PC-3 (cell line): ENCODE results near the gene GNL3. TPM values are rescaled to one million over a fixed set of nuclear protein-coding genes. Genes with fewer than 3 reads are reported as not detected.

Source experiments
- ATAC-seq: fragments of 200-7000 bp; cut with Tn5 transposase; 2 replicates; pipeline ENCODE4 v1.9.1; 2020; ENCODE audit warnings: mild to moderate bottlenecking, moderate library complexity
- BruUV-seq: library from RNA; stranded (reverse); fragments of 400-500 nt; replicated peaks from 2 replicates; lab custom pipeline; 2021; lab: Mats Ljungman, UMichigan
- CTCF ChIA-PET: fragments of 300-600 bp; sonication (Branson Sonifier 250); formaldehyde crosslinking; loops from one replicate; lab custom pipeline; 2022; ENCODE audit warnings: antibody characterized with exemption; lab: Charles Lee
- POLR2A ChIA-PET: fragments of 300-600 bp; sonication (Branson Sonifier 250); formaldehyde crosslinking; loops from one replicate; lab custom pipeline; 2022; ENCODE audit warnings: antibody characterized with exemption; ENCODE audit not compliant: unreplicated experiment; lab: Charles Lee
- DNase-seq: peaks from one replicate; pipeline ENCODE4 v3.0.0-alpha.2; 2015
- H2AFZ ChIP-seq: fragments of 300-600 bp; sonication (generic); 2 replicates; pipeline ENCODE4 v1.6.0; 2016; ENCODE audit warnings: antibody characterized with exemption, low read length
- H3F3A ChIP-seq: fragments of 300-600 bp; sonication (generic); one replicate; pipeline ENCODE4 v1.6.0; 2017; ENCODE audit warnings: antibody characterized with exemption, low read length, control low read depth, mild to moderate bottlenecking; ENCODE audit not compliant: unreplicated experiment
- H3K27ac ChIP-seq: fragments of 300-600 bp; sonication (generic); 2 replicates; pipeline ENCODE4 v1.5.1; 2016; ENCODE audit warnings: mild to moderate bottlenecking, low read length
- H3K27me3 ChIP-seq: fragments of 300-600 bp; sonication (generic); 2 replicates; pipeline ENCODE4 v1.6.1; 2016; ENCODE audit warnings: low read length, mixed read lengths
- H3K36me3 ChIP-seq: fragments of 300-600 bp; sonication (generic); 2 replicates; pipeline ENCODE4 v1.6.1; 2016; ENCODE audit warnings: low read depth, mixed run types, low read length, mixed read lengths
- H3K4me1 ChIP-seq: fragments of 300-600 bp; sonication (generic); 2 replicates; pipeline ENCODE4 v1.5.1; 2016; ENCODE audit warnings: low read length; ENCODE audit not compliant: insufficient read depth
- H3K4me2 ChIP-seq: fragments of 300-600 bp; sonication (generic); 2 replicates; pipeline ENCODE4 v1.6.0; 2016; ENCODE audit warnings: low read length
- H3K4me3 ChIP-seq: fragments of 300-600 bp; sonication (generic); 2 replicates; pipeline ENCODE4 v1.5.1; 2016; ENCODE audit warnings: mild to moderate bottlenecking, low read length, mixed read lengths
- H3K79me2 ChIP-seq: fragments of 300-600 bp; sonication (generic); 2 replicates; pipeline ENCODE4 v1.6.1; 2017; ENCODE audit warnings: low read length, mixed read lengths
- H3K9ac ChIP-seq: fragments of 300-600 bp; sonication (generic); 2 replicates; pipeline ENCODE4 v1.6.0; 2016; ENCODE audit warnings: mild to moderate bottlenecking, low read length
- H3K9me2 ChIP-seq: fragments of 300-600 bp; sonication (generic); replicated peaks from 2 replicates; pipeline ENCODE4 v1.6.1; 2016; ENCODE audit warnings: mixed run types, low read length, mixed read lengths
- H3K9me3 ChIP-seq: fragments of 300-600 bp; sonication (generic); 2 replicates; pipeline ENCODE4 v1.6.1; 2016; ENCODE audit warnings: low read length, mixed read lengths
- H4K20me1 ChIP-seq: fragments of 300-600 bp; sonication (generic); 2 replicates; pipeline ENCODE4 v1.6.1; 2016; ENCODE audit warnings: low read length, mixed read lengths
- CTCF ChIP-seq: fragments of 300-600 bp; sonication (generic); conservative IDR thresholded peaks from 2 replicates; pipeline ENCODE4 v1.5.1; 2017; ENCODE audit warnings: antibody characterized with exemption, low read depth, mild to moderate bottlenecking, low read length
- EZH2 ChIP-seq: fragments of 300-600 bp; sonication (generic); IDR thresholded peaks from one replicate; pipeline ENCODE4 v1.6.1; 2017; ENCODE audit warnings: antibody characterized with exemption, mild to moderate bottlenecking, low read length; ENCODE audit not compliant: unreplicated experiment
- EZH2phosphoT487 ChIP-seq: fragments of 300-600 bp; sonication (generic); IDR thresholded peaks from 2 replicates; pipeline ENCODE4 v1.6.1; 2018; ENCODE audit warnings: mild to moderate bottlenecking, antibody characterized with exemption, low read length, borderline replicate concordance
- intact Hi-C: fragments of 100-400 bp; cut with micrococcal nuclease; formaldehyde crosslinking; loops from 2 replicates; pipeline ENCODE4 v1.9.0; 2023
- total RNA-seq: library from RNA; depleted of rRNA; stranded (reverse); fragments of >200 nt; gene quantifications from 2 replicates; pipeline ENCODE4 v1.2.3, GENCODE V29; 2014

GNL3 gene
- total RNA-seq, 1 experiment from 2014 or later, result 219 TPM

- Histone ChIP-seq H3K4me2 (no peak overlapping the region), H3K4me1 (no peaks in the 10 kb centered on the region), H3K27ac (no peak overlapping the region), H4K20me1 (no peaks in the 10 kb centered on the region), H2AFZ (no peak overlapping the region), H3K9me2 (no peaks in the 10 kb centered on the region), H3K36me3 (peaks cover 5% of the 10 kb centered on the region; the same call in 1 of the 2 replicates), H3K4me3 (no peak overlapping the region), H3K79me2 (no peaks in the 10 kb centered on the region), H3K9me3 (no peaks in the 10 kb centered on the region), H3F3A (peaks cover 8% of the 10 kb centered on the region), H3K27me3 (no peaks in the 10 kb centered on the region), H3K9ac (no peak overlapping the region)
- intact Hi-C loops, result no loop called here
- BruUV-seq, result no TSS peak
- ChIA-PET CTCF (no interaction called here), POLR2A (no interaction called here)
- DNase-seq (no peak), ATAC-seq (no peak)
- TF ChIP-seq EZH2phosphoT487 (no peak), EZH2 (no peak), CTCF (no peak)
Measured at GRCh38 chr3:52714335-52715302, 28.8 kb downstream of the GNL3 start.

GRCh38 chr3:52715714-52716305 lies 30.0 kb downstream of the GNL3 start:
- no TSS peak for BruUV-seq
- ATAC-seq, result no peak
- no peak for DNase-seq
- Histone ChIP-seq H3K9ac (no peak overlapping the region), H3K27ac (no peak overlapping the region), H2AFZ (no peak overlapping the region), H3K27me3 (no peaks in the 10 kb centered on the region), H3K4me3 (no peak overlapping the region), H3K4me2 (no peak overlapping the region), H3K36me3 (peaks cover 14% of the 10 kb centered on the region; the same call in 1 of the 2 replicates), H3K79me2 (no peaks in the 10 kb centered on the region), H4K20me1 (no peaks in the 10 kb centered on the region), H3K4me1 (no peaks in the 10 kb centered on the region), H3K9me3 (no peaks in the 10 kb centered on the region), H3K9me2 (no peaks in the 10 kb centered on the region), H3F3A (peaks cover 7% of the 10 kb centered on the region)
- ChIA-PET CTCF (no interaction called here), POLR2A (no interaction called here)
- TF ChIP-seq EZH2, result no peak
- no peak for TF ChIP-seq CTCF
- no peak for TF ChIP-seq EZH2phosphoT487
- intact Hi-C loops, result no loop called here
